ENCODE measurements around the gene EMC6. TPM values are rescaled to one million over a fixed set of nuclear protein-coding genes. Genes with fewer than 3 reads are reported as not detected.
"Not testable (repeated sequence)": the region's sequence is repeated elsewhere in the genome, so short reads cannot be mapped to it uniquely, and the experiment has no call there.

Gene EMC6
- total RNA-seq, 1 donor from 2014 or later, result 11.4 TPM

- no peak for DNase-seq
Observed at GRCh38 chr17:3682033-3682432, 13.4 kb downstream of the EMC6 start.

GRCh38 chr17:3683054-3683511 is 14.5 kb downstream of the EMC6 start:
- peak; percentile 61 for DNase-seq

GRCh38 chr17:3685174-3685573 is 16.6 kb downstream of the EMC6 start:
- no peak for DNase-seq

DNA sequence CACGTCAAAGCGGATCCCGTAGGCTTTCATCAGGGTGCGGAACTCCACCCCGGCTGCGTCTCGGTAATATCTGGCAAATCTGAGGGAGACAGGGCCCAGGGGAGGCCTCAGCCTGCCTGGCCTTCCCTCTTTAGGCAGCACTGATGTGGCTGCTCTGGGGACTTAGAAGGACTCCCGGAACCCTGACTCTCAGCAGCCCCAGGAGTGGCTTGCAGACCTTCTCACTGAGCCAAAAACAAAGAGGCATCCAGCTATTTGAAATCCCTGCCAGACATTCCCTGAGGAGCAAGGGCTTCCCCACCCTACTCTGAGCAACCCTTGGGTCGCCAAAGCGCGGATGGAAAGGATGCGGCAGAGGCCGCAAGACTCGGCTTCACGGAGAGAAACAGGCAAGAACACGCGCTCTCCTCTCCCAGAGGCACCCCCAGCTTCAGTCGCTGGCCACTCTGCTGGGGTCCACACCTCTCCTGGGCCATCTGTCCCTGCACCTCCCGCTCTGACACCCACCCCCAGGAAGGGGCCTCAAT is 19.5 kb downstream of the EMC6 start:
- no peak for DNase-seq

DNA sequence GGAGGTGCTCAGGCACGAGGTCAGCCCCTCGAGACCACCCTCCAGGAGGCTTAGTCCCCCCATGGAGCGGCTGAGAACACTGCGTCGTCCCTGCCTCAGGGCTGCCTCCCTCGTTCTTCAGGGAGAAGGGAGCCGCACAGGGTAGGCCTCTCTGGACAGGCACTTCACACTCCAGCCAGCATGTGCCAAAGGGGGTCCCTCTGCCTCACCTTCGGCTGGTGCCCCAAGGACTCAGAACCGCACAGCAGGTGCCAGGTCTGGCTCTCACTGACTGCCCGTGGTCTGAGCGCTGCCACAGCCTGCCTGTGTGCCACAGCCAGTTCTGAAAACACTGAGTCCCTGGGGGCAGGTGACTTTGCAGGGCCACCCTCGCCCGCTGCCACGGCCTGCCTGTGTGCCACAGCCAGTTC is 20.2 kb downstream of the EMC6 start:
- DNase-seq, result no peak

DNA sequence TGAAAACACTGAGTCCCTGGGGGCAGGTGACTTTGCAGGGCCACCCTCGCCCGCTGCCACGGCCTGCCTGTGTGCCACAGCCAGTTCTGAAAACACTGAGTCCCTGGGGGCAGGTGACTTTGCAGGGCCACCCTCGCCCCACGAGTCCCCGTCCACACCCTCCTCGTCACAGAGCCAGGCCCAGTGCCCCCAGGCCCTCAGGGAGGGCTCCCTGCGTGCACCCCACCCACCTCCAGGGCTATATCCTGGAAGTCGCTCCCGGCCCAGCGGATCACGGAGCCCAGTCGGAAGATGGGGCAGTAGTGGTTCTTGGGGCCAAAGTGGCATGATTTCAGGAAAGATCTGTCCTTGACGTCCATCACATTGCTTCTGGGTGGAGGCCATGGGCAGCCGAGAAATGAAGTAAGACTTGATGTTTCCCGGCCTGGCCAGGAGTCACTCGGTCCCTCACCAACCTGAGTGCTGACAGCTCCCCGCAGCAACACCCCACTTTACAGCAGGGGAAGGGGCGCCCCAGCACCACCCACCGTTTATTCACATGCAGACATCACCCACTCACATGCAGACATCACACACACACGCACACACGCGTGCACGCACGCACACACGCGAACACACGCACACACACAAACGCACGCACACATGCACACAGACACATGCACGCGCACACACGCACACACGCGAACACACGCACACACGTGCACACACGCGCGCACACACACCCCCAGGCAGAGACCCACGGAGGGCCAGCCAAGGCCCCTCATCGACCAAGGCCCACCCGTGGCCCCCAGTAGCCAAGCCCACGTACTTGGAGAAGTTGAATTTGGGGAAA is 20.9 kb downstream of the EMC6 start:
- DNase-seq, result no peak

DNA sequence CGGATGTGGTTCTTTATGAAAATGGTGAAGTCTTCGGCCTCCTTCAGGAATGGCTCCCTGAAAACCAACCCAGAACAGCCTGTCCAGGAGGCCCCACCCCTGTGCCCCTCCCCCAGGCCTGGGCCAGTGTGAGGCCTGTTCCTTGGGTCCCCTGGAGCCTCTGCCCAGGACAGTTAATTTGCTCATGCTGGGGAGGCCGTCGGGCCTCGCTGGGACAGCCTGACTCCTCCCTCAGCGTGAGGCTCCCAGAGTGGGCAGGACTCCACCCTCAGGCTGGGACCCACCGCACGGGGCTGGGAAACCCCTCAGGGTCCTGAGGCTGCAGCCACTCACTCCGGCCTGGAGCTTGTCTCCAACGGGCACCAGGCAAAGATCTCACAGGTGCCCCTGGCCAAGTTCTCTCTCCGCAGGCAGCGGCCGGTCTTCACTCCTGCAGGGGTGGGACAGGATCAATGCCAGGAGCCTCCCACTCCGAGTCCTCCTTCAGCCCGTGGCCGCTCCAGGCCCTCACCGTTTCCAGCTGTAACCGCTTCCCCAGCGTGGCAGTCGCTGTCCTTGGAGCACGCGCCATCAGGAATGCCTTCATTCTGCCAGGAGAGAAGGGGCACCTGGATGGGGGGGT is 21.6 kb downstream of the EMC6 start:
- no peak for DNase-seq

DNA sequence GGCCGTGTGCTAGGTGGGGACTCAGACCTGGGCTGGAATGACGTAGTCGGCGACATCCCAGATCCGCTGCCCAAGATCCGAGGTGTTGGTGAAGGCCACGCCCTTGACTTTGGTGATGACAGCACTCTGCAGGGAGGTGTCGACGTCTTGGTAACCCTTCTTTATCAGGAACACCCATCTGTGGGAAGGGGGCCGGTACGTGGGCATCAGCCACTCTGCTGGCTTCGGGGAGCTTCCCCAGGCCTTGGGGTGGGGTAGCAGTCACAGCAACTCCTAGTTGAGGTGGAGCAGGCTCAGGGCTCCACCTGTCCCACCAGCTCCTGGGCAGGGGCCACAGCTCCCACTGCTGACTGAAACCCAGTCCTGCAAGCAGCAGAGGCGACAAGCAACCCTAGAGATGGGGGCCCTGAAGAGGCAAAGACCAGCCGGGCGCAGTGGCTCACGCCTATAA is 23.0 kb downstream of the EMC6 start:
- DNase-seq, result no peak

DNA sequence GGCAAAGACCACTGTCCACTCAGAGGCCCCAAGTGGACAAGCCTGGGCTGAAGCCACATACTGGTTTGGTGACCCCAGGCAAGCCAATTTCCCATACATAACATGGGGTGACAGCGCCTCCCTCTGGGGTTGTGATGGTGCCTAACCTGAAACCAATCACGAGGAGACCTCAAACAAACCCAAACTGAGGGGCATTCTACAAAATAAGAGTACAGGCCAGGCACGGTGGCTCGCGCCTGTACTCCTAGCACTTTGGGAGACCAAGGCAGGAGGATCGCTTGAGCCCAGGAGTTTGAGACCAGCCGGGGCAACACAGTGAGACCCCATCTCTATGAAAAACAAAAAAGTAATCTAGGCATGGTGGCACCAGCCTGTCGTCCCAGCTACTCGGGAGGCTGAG is 23.7 kb downstream of the EMC6 start:
- no peak for DNase-seq

GRCh38 chr17:3693141-3693540 is 24.5 kb downstream of the EMC6 start:
- no peak for DNase-seq

DNA sequence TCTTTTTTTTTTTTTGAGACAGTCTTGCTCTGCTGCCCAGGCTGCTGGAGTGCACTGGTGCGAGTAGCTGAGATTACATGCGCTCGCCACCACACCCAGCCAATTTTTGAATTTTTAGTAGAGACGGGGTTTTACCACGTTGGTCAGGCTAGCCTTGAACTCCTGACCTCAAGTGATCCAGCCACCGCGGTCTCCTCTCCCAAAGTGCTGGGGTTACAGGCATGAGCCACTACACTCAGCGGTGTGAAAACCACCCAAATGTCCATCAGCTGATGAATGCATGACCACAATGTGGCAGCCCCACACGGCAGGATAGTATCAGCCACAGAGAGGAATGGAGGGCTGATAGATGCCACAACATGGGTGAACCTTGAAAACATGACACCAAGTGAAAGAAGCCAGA is 25.2 kb downstream of the EMC6 start:
- DNase-seq, result no peak

- DNase-seq, result no peak
Observed at GRCh38 chr17:3695129-3695722, 26.6 kb downstream of the EMC6 start.

- peak; percentile 28 for DNase-seq
Observed at GRCh38 chr17:3695723-3696411, 27.3 kb downstream of the EMC6 start, which contains the start of gene P2RX5. Gene P2RX5, minus strand, starts transcription at chr17:3696155. Its CDS starts 150 bp downstream, at chr17:3696005.

GRCh38 chr17:3697103-3697476 is 28.5 kb downstream of the EMC6 start:
- no peak for DNase-seq

DNA sequence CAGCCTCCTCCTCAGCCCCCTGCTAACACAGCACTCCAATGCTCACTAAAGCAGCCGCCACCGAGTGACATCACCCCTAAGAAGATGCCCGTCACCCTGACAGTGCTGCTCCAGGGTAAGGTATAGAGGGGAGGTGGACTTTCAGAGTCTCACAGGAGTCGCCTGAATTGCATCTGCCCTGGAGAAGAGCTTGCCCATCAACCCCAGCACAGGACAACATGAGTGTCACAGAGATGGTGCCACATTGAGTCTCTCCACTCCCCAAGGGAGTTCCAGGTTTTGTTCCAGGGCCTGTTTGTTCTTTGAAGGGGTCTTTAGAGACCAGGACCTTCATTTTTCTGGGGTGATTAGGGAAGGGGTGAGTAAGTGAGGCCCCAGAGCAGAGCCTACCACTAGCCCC is 29.5 kb downstream of the EMC6 start:
- DNase-seq, result no peak

DNA sequence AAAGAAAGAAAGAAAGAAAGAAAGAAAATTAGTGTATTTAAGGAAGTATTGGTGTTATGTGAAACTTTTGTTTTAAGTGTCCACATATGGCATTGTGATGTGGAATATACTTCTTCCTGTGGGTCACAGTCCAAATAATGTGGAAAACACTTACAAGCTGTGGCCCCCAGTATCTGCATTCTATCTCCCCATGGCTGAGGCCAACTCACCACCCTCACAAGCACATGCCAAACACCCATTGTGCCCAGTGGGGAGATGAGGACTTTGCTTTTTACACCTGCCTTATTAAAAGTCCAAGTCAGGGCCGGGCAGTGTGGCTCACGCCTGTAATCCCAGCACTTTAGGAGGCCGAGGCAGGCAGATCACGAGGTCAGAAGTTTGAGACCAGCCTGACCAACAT is 31.3 kb downstream of the EMC6 start:
- DNase-seq, result no peak

DNA sequence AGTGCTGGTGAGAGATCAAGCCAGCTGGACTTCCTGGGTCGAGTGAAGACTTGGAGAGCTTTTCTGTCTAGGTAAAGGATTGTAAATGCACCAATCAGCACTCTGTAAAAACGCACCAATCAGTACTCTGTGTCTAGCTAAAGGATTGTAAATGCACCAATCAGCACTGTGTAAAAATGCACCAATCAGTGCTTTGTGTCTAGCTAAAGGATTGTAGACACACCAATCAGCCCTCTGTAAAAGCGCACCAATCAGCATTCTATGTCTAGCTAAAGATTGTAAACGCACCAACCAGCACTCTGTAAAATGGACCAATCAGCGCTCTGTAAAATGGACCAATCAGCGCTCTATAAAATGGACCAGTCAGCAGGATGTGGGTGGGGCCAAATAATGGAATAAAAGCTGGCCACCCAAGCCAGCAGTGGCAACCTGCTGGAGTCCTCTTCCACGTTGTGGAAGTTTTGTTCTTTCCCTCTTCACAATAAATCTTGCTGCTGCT is 33.5 kb downstream of the EMC6 start:
- DNase-seq, result not testable (repeated sequence)

- no peak for DNase-seq
Observed at GRCh38 chr17:3704931-3705717, 36.5 kb downstream of the EMC6 start.

- not testable (repeated sequence) for DNase-seq
Observed at GRCh38 chr17:3705718-3705984, 37.0 kb downstream of the EMC6 start.

DNA sequence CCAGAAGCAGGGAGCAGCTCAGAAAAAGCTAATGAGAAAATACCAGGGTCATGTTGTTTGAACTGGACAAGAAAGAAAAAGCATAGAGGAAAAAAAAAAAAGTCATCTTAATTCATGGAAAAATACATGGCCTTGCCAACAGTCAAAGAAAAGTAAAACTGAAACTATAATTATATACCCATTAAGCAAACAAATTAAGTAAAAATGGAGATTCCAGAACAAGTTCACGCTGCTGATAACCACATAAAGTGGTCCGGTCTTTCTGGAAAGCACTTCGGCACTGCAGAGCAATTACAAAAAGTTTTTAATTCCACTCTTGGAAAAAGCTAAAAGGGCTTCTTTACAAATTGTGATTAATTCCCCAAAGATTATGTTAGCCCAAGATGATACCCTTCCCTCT is 39.8 kb downstream of the EMC6 start:
- no peak for DNase-seq

- peak; percentile 81 for DNase-seq
Observed at GRCh38 chr17:3710951-3711383, 42.4 kb downstream of the EMC6 start.

Measured in dermis blood vessel endothelial cell (primary cell).